Erythroblast (primary cell): ENCODE data around the gene DMD.

Experiments used
- GATA1 ChIP-seq: IDR thresholded peaks from 2 replicates; pipeline ENCODE4 v1.6.1; 2011; ENCODE audit warnings: low read depth, mild to moderate bottlenecking, control low read depth, low read length, moderate library complexity
- POLR2A ChIP-seq: IDR thresholded peaks from 2 replicates; pipeline ENCODE4 v1.6.1; 2011; ENCODE audit warnings: mild to moderate bottlenecking, low read length

- no peak for TF ChIP-seq POLR2A
- TF ChIP-seq GATA1: no peak
Measured at GRCh38 chrX:33194289-33194688, 17.1 kb downstream of the DMD start.
